Hematopoietic multipotent progenitor cell treated with erythropoietin and hydrocortisone succinate and interleukin-3 and kit ligand, for 6 days (in vitro differentiated cells): Measurements from ENCODE around the gene NFKB1.

ENCODE experiments used
- DNase-seq: peaks from one replicate; pipeline ENCODE4 v3.0.0-alpha.2; 2015

Gene NFKB1

DNA sequence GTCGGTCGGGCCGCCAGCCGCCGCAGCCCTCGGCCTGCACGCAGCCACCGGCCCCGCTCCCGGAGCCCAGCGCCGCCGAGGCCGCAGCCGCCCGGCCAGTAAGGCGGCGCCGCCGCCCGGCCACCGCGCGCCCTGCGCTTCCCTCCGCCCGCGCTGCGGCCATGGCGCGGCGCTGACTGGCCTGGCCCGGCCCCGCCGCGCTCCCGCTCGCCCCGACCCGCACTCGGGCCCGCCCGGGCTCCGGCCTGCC, 213 bp downstream of the NFKB1 start:
- no peak for DNase-seq

DNA sequence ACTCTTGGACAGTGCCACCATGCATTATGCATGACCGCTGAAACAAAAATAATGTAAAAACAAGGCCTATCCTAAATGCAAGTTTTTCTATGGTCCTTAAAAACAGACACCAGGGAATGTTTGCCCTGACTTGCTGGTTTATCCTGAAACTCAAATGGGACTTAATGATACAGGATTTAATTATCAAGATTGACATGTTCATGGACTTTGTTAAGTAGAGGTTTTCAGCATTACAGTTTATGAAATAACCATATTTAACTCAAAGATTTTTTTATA, 1.3 kb downstream of the NFKB1 start:
- no peak for DNase-seq

DNA sequence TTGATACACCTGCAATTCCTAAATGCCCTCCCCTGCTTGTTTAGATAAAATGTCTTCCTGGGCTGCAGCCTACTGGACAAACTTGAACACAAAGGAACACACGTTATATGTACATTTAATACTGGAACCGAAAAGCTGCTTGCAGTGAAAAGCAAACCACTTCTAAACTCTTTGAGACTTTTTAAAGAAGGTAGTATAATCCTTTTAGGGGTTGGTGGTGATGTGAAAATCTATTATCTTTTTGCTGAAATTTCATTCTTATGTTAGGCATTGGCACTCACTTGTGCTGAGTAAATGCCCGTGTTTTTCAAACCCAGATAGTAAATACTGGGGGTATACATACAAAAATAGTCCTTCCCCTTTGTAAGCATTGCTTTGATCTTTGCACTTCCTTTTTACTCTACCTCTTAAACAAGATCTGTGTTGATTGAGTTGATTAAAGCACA, 2.2 kb downstream of the NFKB1 start:
- DNase-seq = peak; percentile 42

DNA sequence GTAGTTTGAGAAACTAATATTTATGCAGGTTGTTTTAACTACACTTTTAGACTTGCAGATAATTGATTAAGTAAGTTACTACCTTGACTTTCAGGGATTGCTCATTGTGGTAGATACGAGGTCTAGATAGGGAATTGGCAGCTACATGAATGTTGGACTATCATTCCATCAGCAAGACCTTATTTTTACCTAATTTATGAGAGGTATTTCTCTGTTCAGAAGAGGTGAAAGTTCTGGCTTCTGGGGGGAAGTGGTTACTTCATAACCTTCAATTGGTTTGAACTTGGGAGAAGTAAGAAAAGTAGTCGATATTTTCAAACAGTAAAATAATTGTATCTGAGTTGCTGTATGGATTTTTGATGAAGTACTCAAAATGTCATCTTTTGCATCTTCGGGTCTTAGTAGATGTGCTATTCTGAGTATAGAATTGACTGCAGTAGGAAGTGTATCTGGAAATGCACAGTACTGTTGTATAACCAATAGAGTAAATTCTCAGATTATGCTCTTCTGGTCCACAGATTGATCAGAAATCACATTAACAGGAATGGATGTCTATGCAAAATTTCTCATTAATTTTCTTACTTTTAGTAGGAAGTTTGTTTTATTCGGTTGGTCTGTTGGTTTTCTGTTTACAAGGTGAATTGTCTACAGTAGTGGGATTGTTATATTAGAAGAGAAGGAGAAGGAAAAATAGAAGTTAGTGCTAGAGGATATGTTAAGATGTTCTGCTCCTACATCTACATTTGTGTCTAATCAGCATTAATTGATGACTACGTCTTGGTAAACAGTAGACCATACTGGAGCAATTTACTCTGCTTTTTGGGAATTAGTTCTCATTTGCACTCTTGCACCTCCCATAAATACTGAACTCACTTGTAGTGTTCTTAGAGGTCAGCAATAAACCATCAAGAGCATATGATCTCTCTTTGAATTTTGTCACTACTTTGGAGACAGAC, 3.0 kb downstream of the NFKB1 start:
- DNase-seq = no peak

DNA sequence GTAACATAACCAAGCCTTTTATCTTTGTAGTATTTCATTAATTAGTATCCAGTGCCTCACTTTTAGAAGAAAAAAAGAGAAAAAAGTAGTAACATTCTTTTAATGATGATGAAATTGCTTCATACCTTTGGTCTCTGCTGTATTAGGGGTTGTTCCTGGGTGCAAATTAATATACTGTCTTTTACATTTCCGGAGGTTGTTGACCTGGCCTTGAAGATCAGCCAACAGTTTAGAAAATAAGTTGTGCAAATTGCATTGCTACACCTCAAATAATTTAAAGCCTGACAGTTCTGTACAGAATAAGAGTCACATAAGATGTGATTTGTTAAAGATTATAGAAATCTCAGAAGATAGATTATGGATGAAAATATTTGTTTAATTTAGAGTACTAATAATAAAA, 3.8 kb downstream of the NFKB1 start:
- DNase-seq = no peak

DNA sequence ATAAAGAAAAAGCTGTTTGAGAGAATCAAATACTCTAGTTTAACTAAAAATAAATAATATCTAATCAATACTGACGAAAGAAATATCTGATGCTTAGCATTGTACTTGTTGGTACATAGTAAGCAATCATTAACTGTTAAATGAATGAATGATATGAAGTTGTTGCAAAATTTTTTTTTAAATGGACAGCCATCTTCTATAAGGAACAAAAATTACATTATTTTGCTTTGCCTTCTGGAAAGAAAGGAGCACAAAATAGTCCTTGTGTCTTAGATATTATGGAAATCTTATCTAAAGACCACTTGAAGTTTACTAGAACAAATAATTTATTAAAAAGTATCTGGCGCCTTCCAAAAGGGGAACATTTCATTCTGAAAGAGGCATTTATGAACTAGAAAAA, 4.5 kb downstream of the NFKB1 start:
- no peak for DNase-seq

DNA sequence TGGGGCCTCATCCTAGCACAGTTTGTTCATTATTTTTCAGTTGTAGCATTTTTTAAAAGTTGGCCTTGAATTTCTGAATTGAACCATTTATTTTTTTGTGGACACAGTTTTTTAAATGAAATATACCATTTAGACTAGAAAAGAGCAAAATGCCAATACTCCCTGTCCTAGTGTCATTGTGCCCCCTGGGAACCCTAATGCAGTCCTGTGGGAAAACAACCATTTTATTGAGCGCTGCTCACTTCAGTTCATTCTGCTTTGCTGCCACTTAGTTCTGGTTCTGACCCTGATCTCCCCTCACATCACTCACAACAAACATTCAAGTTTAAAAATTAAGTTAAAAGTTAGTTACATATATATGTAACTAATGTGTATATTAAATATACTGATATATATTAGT, 5.4 kb downstream of the NFKB1 start:
- no peak for DNase-seq

DNA sequence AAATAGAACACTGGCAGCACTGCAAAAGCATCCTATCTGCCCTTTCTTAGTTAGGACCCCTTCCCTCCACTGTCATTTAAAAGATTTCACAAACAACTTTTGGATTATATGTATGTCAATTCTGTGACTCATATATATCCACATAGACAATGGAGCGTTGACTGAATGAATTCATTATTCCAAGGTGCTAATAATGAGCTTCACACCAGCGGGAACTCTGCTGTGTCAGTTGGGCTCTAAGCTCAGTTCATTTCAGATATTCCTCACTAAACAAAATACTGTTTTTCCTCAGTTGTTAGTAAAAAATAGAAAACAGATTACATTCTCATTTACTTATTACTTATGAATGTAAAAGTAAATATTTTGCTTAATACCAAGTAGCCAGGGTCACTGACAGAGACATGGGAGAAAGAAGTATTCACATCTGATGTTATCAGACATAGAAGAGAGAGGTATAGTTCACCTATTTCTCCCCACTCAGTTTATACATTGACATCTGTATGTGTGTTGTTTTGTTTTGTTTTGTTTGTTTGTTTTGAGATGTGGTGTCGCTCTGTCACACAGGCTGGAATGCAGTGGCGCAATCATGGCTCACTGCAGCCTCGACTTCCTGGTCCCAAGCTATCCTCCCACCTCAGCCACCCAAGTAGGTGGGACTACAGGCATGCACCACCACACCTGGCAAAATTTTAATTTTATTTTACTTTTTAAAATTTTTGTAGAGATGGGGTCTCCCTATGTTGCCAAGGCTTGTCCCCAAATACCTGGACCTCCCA, 10.9 kb downstream of the NFKB1 start:
- no peak for DNase-seq

DNA sequence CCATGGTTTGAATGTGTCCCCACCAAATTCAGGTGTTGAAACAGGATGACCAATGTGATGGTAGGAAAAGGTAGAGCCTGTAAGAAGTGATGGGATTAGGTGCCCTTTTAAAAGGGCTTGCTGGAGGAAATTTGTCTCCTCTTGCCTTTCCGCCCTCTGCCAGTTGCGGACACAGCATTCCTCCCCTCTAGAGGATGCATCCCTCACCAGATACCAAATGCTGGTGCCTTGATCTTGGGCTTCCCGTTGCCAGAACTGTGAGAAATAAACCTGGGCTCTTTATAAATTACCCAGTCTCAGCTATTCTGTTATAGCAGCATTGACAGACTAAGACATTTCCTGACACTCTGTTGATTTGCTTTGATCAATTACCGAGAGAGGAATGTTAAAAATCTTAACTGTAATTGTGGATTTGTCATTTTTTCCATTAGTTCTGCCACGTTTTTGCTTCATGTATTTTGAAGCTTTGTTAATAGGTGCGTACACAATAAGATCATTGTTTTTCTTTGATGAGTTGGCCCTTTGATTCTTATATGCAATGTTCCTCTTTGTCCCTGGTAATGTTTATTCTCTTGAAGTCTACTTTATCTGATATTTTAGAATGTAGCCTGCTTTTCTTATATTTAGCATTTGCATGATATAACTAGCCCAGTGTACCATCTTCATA, 13.3 kb downstream of the NFKB1 start:
- no peak for DNase-seq

DNA sequence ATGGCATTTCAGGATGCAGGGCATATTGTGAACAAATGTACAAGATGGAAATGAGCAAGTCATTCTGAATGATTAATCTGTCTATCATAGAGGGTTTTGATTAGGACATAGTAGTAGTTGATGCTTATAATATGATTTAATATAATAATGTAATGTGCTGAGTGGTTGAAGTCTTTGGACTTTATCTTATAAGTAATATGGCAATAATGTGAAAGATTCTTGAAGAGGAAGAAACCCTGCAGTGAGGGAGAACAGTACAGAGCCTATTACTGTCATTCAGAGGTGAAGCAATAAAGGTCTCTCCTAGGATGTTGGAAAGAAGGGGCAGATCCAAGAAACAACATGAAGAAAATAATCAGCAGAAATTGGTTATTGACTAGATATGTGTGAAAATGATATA, 16.6 kb downstream of the NFKB1 start:
- DNase-seq = no peak

DNA sequence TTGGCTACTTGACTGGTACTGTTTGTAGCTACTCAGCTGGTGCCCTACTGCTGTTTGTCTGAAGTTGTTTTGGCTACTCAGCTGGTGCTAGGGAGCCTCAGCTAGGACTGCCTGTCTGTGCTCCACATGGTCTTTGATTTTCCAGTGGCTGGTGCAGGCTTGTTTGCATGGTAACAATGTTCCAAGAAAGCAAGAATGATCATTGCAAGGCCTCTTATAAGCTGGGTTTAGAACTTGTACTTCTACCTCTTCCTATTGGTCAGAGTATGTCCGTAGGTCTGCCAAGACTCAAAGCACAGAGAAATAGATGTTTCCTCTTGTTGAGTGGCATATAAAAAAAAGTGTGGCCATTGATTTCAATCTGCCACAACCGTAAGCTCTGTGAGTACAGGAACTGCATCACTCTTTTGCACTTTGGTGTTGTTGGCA, 17.6 kb downstream of the NFKB1 start:
- peak; percentile 29 for DNase-seq

DNA sequence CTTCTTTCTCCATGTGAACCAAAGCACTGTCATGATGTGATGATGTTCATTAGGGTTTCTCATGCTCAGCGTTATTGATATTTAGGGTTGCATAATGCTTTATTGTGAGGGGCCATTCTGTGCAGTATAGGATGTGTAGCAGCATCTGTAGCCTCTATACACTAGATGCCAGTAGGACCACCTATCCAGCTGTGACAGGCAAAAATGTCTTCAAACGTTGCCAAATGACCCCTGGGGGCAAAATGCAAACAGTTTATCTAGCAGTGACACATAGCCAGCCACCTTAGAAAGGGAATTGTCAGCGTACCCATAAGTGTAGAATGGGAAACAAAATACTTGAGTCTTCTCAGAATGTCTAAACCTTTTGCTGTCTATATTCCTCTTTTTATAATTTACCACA, 18.8 kb downstream of the NFKB1 start:
- no peak for DNase-seq

DNA sequence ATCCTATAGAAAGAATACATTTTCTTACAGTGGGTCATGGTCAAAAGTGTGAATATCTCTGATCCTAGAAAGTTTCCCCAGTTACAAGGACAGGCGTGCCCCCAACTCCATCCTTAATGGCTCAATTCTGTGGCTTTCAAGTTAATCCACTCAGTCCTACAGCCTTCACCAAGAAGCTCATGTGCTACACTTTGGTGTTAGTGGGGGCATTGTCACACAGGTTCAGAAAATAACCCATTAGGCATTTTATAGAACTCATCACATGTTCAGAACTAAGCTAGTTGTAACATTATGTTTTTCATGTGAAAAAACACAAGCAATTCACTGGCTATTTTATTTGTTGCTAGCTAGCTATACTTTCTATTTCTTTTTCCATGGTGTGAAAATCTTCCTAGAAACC, 20.4 kb downstream of the NFKB1 start:
- DNase-seq = no peak

DNA sequence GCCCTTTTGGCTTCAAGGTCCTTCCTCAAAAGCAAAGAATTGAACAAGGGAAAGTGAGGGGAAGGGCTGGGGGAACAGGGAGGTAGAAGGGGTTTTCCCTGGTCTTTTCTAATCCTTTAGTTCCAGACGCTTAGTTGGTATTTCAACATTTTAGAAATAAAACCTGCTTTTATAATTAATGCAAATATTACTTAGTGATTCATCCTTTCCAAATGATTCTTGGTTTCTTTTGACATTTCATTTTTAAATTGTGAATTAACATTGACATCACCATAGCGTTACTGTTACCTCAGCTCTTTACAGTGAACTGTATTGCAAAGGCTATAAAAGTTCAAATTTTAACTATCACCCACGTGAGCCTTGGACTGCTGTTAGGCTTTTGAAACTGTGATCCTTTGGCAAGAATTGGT, 20.9 kb downstream of the NFKB1 start:
- DNase-seq = no peak

DNA sequence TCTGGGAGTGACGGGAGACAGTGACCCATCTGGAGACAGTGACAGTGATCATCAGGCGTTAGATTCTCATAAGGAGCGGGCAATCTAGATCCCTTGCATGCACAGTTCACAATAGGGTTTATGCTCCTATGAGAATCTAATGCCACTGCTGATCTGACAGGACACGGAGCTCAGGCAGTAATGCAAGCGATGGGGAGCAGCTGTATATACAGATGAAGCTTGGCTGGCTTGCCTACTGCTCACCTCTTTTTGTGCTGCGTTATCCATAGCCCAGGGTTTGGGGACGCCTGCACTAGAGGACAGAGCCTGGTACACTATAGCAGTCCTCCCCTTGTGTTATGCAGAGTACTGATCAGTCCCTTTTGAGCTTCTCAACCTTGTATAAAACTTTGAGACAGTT, 23.5 kb downstream of the NFKB1 start:
- no peak for DNase-seq

DNA sequence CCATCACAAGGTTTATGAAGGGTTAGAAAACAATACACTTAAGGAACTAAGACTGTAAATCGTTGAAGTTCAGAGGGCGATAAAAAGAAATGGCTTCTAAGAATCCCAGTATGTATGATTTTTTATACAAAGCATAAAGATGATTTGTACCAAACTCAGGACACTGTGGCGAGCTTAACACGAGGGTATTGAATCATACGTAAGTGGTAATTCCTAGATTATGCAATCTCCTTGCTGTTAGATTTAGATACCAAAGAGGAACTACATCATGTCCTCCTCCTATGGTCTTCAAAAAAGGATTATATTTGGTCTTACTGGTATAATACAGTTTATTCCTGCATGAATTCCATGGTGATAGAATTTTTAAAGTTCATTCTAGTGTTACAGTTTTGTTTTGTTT, 23.9 kb downstream of the NFKB1 start:
- peak; percentile 75 for DNase-seq

DNA sequence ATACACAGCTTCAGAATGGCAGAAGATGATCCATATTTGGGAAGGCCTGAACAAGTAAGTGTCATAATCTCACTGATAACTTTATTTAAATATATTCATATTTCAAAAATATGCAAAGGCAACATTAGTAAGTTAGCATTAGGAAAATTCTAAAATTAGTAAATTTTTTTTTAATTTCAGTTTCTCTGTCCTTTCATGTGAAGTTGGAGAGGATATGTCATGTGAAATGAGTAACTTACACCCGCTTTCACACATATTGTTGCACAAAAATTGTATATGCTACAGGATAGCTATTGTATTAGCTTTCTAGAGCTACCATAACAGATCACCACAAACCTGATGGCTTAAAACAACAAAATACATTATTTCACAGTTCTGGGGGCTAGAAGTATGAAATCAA, 24.3 kb downstream of the NFKB1 start:
- DNase-seq = no peak

DNA sequence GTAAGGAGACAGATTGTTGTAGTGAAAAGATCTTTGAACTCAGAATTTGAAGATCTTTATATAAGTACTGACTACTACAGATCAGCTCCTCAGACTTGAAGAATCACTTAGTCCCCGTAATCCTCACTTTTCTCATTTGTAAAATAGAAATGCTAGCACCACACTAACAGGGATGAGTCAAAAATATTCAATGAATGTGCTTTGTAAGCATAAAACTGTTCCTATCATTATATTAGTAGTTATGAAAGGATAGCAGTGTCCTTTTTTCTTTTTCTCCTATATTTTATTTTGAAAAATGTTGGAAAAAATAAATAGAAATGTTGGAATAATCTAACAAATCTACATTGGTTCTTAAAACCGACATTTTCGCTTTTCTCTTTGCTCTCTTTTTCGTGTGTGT, 25.4 kb downstream of the NFKB1 start:
- DNase-seq = no peak

DNA sequence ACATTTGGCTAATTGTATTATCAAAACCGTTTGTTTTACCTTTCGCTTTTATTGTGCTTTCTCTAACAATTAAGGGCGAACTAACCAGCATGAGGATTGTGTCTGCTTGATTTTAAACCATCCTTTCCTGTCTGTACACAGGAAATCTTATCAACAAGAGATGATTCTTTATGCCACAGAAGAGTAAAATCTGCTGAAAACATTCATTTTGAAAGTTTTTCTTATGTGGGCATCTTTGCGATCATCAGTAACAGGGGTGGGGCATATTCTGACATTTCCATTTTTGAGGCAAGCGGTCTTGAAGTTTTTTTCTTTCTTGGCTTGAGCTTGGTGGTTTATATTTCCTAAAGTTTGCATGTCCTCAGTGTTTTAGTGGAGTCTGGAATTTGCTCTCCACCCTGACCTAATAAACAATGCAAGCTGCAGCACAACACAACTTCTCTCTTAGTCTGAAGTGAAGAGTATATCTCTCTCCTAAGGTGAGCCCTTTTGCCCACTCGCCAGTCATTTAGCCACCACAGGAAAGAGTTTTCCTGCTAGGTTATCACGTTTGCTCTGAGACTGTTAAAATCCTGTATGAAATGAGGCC, 26.6 kb downstream of the NFKB1 start:
- DNase-seq = no peak

DNA sequence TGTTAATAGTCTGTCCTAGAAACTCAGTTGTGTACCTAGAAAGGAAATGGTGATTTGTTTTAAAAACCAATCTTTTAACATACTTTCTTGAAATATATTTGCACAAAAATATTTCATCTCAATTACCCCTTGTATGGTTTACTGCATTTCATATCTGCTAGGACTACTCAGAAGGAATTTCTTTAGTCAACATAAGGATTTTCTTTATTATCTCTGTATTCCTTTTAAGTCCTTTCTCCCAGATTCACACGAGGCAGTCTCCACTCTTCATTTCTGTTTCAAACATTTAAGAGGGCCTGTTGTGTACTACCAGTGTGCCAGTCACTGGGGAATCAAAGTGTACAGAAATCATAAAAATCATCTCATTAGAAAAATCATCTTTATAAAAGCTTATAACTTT, 28.8 kb downstream of the NFKB1 start:
- no peak for DNase-seq

DNA sequence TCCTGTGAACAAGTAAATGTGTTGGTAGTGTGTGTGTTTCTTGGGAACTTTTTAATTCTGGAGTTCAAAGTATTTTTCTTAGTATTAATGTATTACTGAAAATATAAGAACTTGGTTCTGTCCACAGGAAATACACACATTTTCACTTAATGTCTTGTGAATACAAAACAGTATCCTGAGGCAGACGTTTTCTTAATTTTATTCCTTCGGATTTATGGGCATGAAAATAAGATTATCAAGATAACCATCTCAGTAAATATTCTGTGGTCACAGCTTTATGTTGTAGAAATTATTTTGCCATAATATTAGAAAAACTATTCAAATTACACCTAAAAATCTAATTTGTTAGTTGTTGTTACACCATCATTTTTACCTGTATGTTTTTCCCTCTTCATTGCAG, 29.8 kb downstream of the NFKB1 start:
- no peak for DNase-seq

DNA sequence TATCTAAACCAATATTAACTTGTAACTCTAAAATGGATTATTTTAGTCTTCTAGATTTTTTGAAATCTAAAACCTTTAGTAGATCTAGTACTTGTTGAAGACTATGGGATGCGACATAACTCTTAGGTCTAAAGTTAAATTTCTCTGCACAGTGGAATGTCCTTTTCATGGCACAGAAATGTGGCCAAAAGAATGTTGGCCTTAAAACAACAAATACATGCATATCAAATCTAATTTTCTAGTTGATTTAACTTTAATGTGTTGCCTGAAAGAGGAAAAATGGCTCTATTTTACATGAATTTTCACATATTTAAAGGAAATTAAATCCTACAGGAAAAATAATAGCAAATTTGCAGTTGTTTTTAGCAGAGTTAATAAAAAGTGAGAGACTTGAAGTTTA, 30.3 kb downstream of the NFKB1 start:
- no peak for DNase-seq

DNA sequence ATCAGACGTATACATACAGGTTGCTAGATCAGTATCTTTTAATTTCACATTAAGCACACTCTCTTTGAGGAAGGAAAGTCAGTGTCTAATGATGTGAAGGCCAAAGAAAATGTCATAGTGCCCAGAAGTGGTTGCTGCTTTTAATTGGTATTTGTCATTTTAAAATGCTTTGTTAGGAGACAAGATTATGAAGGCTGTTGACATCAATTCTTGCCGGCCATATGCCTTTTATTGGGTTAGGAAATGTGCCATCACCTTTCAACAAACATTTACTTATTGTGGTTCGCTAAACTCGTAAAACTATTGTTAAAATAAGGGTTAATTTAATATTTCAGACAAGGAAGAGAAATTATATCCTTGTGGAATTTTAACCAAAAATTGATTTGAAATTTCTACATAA, 32.2 kb downstream of the NFKB1 start:
- no peak for DNase-seq

DNA sequence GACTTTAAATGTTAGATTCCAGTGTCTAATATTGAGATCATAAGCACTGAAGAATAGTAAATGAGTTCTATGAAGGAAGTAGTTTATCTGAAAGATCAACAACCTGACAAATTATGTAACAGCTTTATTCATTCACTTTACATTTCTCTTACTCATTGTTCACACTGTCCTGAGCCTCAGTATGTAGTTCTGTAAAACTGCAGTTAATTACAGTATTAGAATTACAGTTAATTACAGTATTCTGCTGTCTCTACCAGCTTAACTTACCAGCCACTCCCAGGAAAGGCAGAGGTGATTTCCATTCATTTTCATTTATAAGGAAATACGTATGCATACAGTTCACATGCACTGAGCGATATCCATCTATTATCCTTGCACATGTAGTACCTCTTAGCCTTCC, 32.7 kb downstream of the NFKB1 start:
- DNase-seq = peak; percentile 33
